Sigmoid colon (tissue), 7 donors: ENCODE data around the gene HEMGN. TPM values are rescaled to one million over a fixed set of nuclear protein-coding genes. Genes with fewer than 3 reads are reported as not detected.

Experiments
- DNase-seq: peaks from one replicate; pipeline ENCODE4 v3.0.0-alpha.2; 2019
- H3K27ac ChIP-seq, 4 donors: fragments of 200-600 bp; sonication (generic); one replicate each; pipeline ENCODE4 v1.5.1; 2016 to 2019; ENCODE audit warnings: mild to moderate bottlenecking in 1 of 4
- H3K27me3 ChIP-seq, 3 donors: fragments of 200-600 bp; sonication (generic); one replicate each; pipeline ENCODE4 v1.5.1; 2019; ENCODE audit warnings: mild to moderate bottlenecking in 1 of 3
- H3K36me3 ChIP-seq, 4 donors: fragments of 200-600 bp; sonication (generic); one replicate each; pipeline ENCODE4 v1.5.1; 2016 to 2019
- H3K4me1 ChIP-seq, 4 donors: fragments of 200-600 bp; sonication (generic); one replicate each; pipeline ENCODE4 v1.5.1; 2017 to 2019
- H3K4me3 ChIP-seq, 4 donors: fragments of 200-600 bp; sonication (generic); one replicate each; pipeline ENCODE4 v1.5.1; 2017 to 2019; ENCODE audit warnings: mild to moderate bottlenecking in 2 of 4, moderate library complexity in 1 of 4
- H3K9me3 ChIP-seq, 4 donors: fragments of 200-600 bp in 3 of 4; sonication (generic) in 3 of 4; one replicate each; pipeline versions ENCODE4 v1.5.1 to v1.6.1; 2013 to 2019
- EP300 ChIP-seq, 4 donors: sonication (generic); formaldehyde crosslinking; IDR thresholded peaks; one replicate each; pipeline ENCODE4 v1.6.1; 2017; ENCODE audit warnings: antibody characterized with exemption in 4 of 4
- POLR2A ChIP-seq, 2 donors: fragments of 450-650 bp; IDR thresholded peaks; one replicate each; pipeline ENCODE4 v1.6.1; 2016; ENCODE audit warnings: antibody characterized with exemption in 2 of 2, mild to moderate bottlenecking in 2 of 2, moderate library complexity in 2 of 2
- POLR2AphosphoS5 ChIP-seq, 4 donors: sonication (generic); formaldehyde crosslinking; IDR thresholded peaks; one replicate each; pipeline ENCODE4 v1.6.1; 2017; ENCODE audit warnings: antibody characterized with exemption in 4 of 4
- WGBS, 2 donors: extraction: QIAGEN DNeasy Blood & Tissue Kit; methylation state at CpG; one replicate each; pipeline ENCODE4 v1.1.7; 2013; 5-methylcytosine and 5-hydroxymethylcytosine counted together
- intact Hi-C: fragments of 100-400 bp; cut with DNase I; formaldehyde crosslinking; loops from one replicate; pipeline ENCODE4 v1.15.1; 2023
- polyA plus RNA-seq, 3 donors: library from polyadenylated mRNA; stranded (reverse); fragments of 200-250 nt; gene quantifications; one replicate each; pipeline ENCODE4 v1.2.3, GENCODE V29; 2013
- total RNA-seq, 4 donors: library from RNA; depleted of rRNA; stranded (reverse); fragments of >200 nt; gene quantifications; one replicate each; pipeline ENCODE4 v1.1.0, GENCODE V29; 2016
- TF ChIP-seq, protein P1 (sequence below), 4 experiments: fragments of 450-650 bp in 3 of 4; fragments of 200-600 bp in 1 of 4; IDR thresholded peaks; one replicate each; pipeline ENCODE4 v1.5.1; 2016 to 2019; ENCODE audit warnings: antibody characterized with exemption in 4 of 4, mild to moderate bottlenecking in 3 of 4, moderate library complexity in 2 of 4
- donor health status: healthy with polysubstance abuse.
- donor health status: Bipolar disorder and iron deficiency.
- donor health status: healthy.

HEMGN gene
- total and polyA plus RNA-seq, 7 donors = 0.25 TPM; not detected in 6

DNA sequence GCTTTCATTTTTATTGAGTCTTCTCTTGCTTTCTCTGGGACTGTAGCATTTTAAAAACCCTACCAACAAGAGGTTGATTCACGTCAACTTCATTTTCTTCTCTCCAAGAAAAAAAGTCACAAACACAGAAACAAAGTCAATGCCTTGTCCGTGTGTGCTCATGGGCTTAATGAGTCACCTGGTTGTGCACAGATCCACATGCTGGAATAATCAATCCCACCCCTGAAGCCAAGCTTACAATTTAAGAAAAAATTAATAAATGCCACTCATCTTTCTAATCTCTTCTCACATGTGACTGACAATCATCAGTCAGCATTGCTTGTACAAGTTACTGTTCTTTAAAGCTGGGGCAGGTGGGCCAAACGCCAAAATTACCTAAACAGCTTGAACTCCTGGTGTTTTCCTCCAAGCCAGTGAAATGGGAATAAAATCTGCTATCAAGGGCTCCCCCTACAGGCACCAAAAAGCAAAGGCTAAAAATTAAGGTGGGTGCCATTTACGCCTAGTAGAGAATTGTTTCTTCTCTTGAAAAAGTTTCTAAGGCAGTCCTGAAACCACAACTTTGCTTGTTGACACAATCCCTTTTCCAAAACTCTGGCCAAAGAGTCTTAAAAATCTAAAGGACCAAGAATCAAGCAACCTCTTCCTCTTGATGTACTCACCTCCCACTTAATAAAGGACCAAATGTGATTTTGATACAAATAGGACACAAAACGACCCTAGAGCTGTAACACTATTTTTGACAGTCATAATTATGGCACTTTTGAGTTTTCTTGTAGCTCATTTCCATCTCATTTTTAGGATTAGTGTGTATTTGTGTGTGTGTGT, 37.0 kb downstream of the HEMGN start:
- intact Hi-C loops = loop anchor here (1.0 kb wide), 1 partner anchor 191 kb away; no protein-coding TSS in a partner anchor
- no peaks in the 10 kb centered on the region for H3K27me3 ChIP-seq
- WGBS, 2 donors = 42 to 57% methylated on average over 5 of the region's 5 CpGs
- no peak overlapping the region for H3K27ac ChIP-seq
- DNase-seq = no peak
- no peaks in the 10 kb centered on the region for H3K9me3 ChIP-seq
- H3K36me3 ChIP-seq = peaks cover 0 to 40% (median 3%) of the 10 kb centered on the region in 4 donors
- no peak overlapping the region for H3K4me3 ChIP-seq
- peaks cover 0 to 10% (median 3%) of the 10 kb centered on the region in 4 donors for H3K4me1 ChIP-seq
- TF ChIP-seq EP300 (IDR thresholded peaks at IDR 0.05) = no peak
- TF ChIP-seq, protein P1, sequence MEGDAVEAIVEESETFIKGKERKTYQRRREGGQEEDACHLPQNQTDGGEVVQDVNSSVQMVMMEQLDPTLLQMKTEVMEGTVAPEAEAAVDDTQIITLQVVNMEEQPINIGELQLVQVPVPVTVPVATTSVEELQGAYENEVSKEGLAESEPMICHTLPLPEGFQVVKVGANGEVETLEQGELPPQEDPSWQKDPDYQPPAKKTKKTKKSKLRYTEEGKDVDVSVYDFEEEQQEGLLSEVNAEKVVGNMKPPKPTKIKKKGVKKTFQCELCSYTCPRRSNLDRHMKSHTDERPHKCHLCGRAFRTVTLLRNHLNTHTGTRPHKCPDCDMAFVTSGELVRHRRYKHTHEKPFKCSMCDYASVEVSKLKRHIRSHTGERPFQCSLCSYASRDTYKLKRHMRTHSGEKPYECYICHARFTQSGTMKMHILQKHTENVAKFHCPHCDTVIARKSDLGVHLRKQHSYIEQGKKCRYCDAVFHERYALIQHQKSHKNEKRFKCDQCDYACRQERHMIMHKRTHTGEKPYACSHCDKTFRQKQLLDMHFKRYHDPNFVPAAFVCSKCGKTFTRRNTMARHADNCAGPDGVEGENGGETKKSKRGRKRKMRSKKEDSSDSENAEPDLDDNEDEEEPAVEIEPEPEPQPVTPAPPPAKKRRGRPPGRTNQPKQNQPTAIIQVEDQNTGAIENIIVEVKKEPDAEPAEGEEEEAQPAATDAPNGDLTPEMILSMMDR (IDR thresholded peaks at IDR 0.05) = peak; percentile 24 to 70 (median 68)

DNA sequence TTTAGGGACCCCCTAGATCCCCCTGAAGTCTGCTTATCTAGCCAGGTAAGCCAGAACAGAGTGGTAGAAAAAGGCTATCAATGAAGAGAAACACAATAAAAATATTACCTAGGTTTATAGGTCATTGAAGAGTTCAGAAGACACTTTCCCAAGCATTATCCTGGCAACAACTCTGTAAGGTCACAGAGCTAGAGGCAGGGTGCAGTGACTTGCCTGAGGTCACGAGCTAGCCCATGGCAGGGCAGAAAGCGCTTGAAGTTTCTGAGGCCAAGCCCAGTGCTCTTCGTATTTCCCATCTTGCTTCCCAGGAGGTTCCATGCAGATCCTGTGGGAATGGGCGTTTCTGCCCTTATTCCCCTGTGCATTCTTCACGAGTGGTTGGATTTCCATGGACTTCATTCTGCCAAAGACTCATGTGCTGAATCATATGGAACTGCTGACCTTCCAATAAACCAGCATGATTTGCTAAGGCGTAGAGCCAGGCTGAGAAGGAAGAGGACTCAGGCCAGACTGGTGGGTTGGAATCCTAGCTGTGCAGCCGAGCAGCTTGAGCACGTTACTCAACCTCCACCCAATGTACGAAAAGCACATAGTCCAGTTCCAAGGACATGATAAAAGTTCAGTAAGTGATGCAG, 37.8 kb downstream of the HEMGN start:
- DNase-seq = no peak
- no peak for TF ChIP-seq POLR2AphosphoS5 (IDR thresholded peaks at IDR 0.05)
- TF ChIP-seq, protein P1 (IDR thresholded peaks at IDR 0.05) = no peak
- TF ChIP-seq EP300 (IDR thresholded peaks at IDR 0.05) = no peak
- TF ChIP-seq POLR2A (IDR thresholded peaks at IDR 0.05) = no peak
- Histone ChIP-seq H3K27ac (no peak overlapping the region), H3K36me3 (peaks cover 0 to 47% (median 3%) of the 10 kb centered on the region in 4 donors), H3K4me1 (peaks cover 0 to 7% (median 2%) of the 10 kb centered on the region in 4 donors), H3K4me3 (no peak overlapping the region), H3K27me3 (no peaks in the 10 kb centered on the region), H3K9me3 (no peaks in the 10 kb centered on the region)
- 93% methylated on average over 9 of the region's 9 CpGs for WGBS, 2 donors
- intact Hi-C loops = loop anchor here (1.0 kb wide), 1 partner anchor 190 kb away; no protein-coding TSS in a partner anchor

DNA sequence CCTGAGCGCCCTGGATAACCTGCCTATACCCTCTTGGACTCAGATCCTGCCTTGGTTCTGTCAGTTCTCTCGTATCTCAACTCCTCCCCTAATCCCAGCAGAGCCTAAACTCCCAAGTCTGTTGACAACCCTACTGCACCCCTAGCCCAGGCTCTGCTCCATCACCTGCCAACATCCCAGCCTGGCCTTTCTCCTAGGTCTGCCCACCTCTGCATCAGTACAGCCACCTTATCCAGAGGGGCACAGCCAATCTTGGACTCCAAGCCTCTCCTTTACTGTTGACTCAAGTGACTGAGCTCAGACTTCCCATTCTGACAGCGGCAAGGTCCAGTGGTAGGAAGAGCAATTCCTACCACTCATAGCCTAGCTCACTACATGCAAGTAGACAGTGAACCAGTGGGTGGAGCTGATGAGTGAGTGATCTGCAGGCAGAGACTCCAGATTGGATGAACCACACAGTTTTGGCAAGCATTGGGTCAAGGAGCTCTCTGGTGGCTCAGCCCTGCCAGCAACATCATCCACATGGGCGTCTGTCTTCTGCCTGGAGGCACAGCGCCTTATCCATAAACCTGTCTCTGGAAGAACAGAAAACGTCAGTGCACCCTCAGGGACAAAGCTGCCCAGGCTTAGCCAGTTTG, 42.2 kb downstream of the HEMGN start:
- Histone ChIP-seq H3K4me3 (no peak overlapping the region), H3K4me1 (peaks cover 0 to 6% (median under 1%) of the 10 kb centered on the region in 4 donors), H3K27me3 (no peaks in the 10 kb centered on the region), H3K36me3 (peaks cover 0 to 30% (median 0%) of the 10 kb centered on the region in 4 donors), H3K9me3 (peaks cover 0 to 5% (median 1%) of the 10 kb centered on the region in 4 donors), H3K27ac (no peak overlapping the region)
- intact Hi-C loops = no loop called here
- DNase-seq = no peak
- WGBS, 2 donors = 91 to 93% methylated on average over 6 of the region's 6 CpGs
- no peak for TF ChIP-seq POLR2AphosphoS5 (IDR thresholded peaks at IDR 0.05)

DNA sequence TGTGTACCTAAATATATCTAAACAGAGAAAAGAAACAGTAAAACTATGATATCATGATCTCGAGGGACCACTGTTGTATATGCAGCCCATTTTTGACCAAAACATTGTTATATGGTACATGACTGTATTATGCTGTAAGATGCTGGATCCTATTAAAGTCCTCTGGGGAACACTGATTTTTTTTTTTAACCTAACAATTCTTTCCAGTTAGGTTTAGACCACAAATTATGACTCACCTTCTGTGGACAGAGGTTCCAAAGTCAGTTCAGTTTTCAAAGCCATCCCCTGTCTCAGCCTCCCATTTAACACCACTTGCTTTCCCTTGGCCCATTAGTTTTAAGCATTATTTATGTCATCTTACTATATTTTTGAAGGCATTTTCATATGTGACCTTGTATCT, 42.8 kb downstream of the HEMGN start:
- intact Hi-C loops = no loop called here
- Histone ChIP-seq H3K4me1 (no peaks in the 10 kb centered on the region), H3K36me3 (peaks cover 0 to 26% (median 0%) of the 10 kb centered on the region in 4 donors), H3K9me3 (peaks cover 0 to 5% (median 1%) of the 10 kb centered on the region in 4 donors), H3K27me3 (no peaks in the 10 kb centered on the region), H3K4me3 (no peak overlapping the region), H3K27ac (no peak overlapping the region)
- TF ChIP-seq POLR2AphosphoS5 (IDR thresholded peaks at IDR 0.05) (no peak), EP300 (IDR thresholded peaks at IDR 0.05) (no peak), POLR2A (IDR thresholded peaks at IDR 0.05) (no peak)
- TF ChIP-seq, protein P1 (IDR thresholded peaks at IDR 0.05) = no peak
- no peak for DNase-seq
- WGBS, 2 donors = 89 to 94% methylated on average over 1 of the region's 1 CpG

DNA sequence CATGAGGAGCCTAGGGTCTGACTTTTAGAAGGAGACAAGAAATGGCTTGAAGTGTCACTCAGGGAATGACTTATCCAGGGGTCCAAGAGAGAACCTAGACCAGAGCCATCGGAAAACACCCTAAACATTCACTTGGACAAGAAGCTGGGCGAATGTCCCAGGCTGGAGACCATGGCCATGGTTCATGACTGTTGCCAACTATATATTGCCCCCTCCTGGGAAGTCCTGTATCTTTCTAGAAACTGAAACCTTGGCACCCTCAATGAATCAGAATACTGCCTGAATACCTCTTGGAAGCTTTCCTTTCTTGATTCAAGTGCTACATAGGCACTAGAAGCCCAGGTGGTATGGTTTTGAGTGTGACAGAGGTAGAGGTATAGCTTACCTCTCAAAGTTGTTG, 45.6 kb downstream of the HEMGN start:
- no peak overlapping the region for H3K27ac ChIP-seq
- H3K36me3 ChIP-seq = peaks cover 0 to 14% (median 0%) of the 10 kb centered on the region in 4 donors
- H3K4me1 ChIP-seq = no peaks in the 10 kb centered on the region
- TF ChIP-seq, protein P1 (IDR thresholded peaks at IDR 0.05) = no peak
- TF ChIP-seq POLR2AphosphoS5 (IDR thresholded peaks at IDR 0.05) (no peak), EP300 (IDR thresholded peaks at IDR 0.05) (no peak), POLR2A (IDR thresholded peaks at IDR 0.05) (no peak)
- 90 to 91% methylated on average over 2 of the region's 2 CpGs for WGBS, 2 donors
- H3K9me3 ChIP-seq = peaks cover 0 to 5% (median 1%) of the 10 kb centered on the region in 4 donors
- intact Hi-C loops = no loop called here
- H3K27me3 ChIP-seq = no peaks in the 10 kb centered on the region
- no peak overlapping the region for H3K4me3 ChIP-seq
- no peak for DNase-seq
